ENCODE data around the gene GBF1. TPM values are rescaled to one million over a fixed set of nuclear protein-coding genes. Genes with fewer than 3 reads are reported as not detected.
A peak's percentile ranks its signal among the peaks of the same experiment; 100 is the strongest.

Gene GBF1
- total RNA-seq, 4 donors from 2014 or later = 31.4 to 64.2 (median 58.7) TPM

GRCh38 chr10:102227050-102227449, 18.3 kb upstream of the GBF1 start:
- ATAC-seq = peak; percentile 8 to 36
- DNase-seq = peak in 1 of 2 donors; percentile 69
- Histone ChIP-seq H3K4me3 (no peak overlapping the region), H3K27me3 (peaks cover 0 to 4% (median 0%) of the 10 kb centered on the region in 3 donors), H3K27ac (no peak overlapping the region), H3K36me3 (no peaks in the 10 kb centered on the region), H3K9me3 (no peaks in the 10 kb centered on the region), H3K4me1 (peaks cover 24 to 34% of the 10 kb centered on the region in 2 donors)
- intact Hi-C loops (cut with DNase I; ENCODE audit: low total_unique reads) (loop anchor here (2.0 kb wide), 1 partner anchor 58 kb away; no protein-coding TSS in a partner anchor), in situ Hi-C loops (cut with MboI; ENCODE audit: low sequenced_read_pairs in 4 of 4) (loop anchor here (5.0 to 10.0 kb wide), 2 partner anchors 62 to 120 kb away; no protein-coding TSS in a partner anchor)
- no peak for TF ChIP-seq CTCF (IDR thresholded peaks at IDR 0.05 in 4 of 5, conservative IDR thresholded peaks at IDR 0.05 in 1 of 5)
- no peak for TF ChIP-seq POLR2A (IDR thresholded peaks at IDR 0.05)

DNA sequence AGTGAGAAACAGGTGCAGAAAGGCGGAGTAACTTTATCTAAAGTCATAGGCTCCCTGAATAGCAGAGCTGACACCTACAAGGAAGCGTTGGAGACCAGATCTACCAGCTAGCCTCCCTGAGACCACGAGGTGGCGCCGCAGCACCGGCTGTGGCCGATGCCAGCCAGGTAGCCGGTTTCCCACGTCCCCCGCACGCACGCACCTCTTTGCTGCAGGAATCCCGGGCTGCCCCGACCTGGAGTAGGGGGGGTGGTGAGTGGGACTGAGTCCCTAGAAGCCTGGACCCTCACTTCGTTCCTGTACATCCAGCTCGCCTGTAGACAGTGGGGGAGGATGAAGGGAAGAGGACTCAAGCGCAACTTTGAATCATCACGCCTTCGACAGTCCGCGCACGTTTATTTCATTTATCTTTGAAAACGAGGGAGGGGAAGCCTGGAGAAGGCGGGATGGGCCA, 15.5 kb upstream of the GBF1 start:
- intact Hi-C loops (cut with DNase I; ENCODE audit: low total_unique reads) (loop anchor here (1.0 kb wide), 3 partner anchors 117 to 164 kb away; no protein-coding TSS in a partner anchor), in situ Hi-C loops (cut with MboI; ENCODE audit: low sequenced_read_pairs in 4 of 4) (loop anchor here (5.0 to 10.0 kb wide), 2 partner anchors 65 to 117 kb away; no protein-coding TSS in a partner anchor)
- H3K27ac ChIP-seq = peak overlapping the region; percentile 62 to 72 (median 70)
- ATAC-seq = peak; percentile 55 to 64
- H3K27me3 ChIP-seq = peaks cover 0 to 4% (median 0%) of the 10 kb centered on the region in 3 donors
- TF ChIP-seq CTCF (IDR thresholded peaks at IDR 0.05 in 4 of 5, conservative IDR thresholded peaks at IDR 0.05 in 1 of 5) (peak; percentile 97 to 99 (median 97)), POLR2A (IDR thresholded peaks at IDR 0.05) (no peak)
- H3K9me3 ChIP-seq = no peaks in the 10 kb centered on the region
- peak; percentile 61 to 81 for DNase-seq
- no peaks in the 10 kb centered on the region for H3K36me3 ChIP-seq
- peaks cover 36 to 42% of the 10 kb centered on the region in 2 donors for H3K4me1 ChIP-seq
- peak overlapping the region; percentile 41 to 58 (median 52) for H3K4me3 ChIP-seq

DNA sequence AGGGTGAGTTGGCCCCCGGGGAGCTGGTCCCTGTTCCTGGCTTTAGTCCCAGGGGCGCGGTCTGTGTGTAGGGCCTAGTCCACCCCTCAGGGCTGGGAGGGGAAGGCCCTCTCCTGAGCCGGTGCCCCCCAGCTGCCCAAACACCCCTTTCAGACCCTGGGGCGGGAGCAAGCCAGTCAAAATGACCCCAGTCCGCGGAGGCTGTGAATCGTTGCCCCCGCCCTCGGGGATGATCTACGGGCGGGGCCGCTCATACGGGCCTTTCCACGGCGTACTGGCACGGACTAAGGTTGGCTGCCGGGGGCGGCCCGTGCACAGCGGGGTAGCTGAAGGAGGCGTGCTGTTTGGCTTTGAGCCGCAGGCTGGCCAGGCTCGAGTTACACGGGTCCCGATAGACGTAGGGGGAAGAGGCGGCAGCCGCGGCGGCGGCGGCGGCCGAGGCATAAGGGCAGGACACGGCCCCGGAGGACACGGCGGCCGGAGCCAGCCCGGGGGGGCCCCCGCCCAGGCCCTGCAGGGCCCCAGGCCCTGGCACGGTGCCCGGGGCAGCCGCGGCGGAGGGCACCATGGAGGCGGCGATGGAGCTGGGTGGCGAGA, 15.0 kb upstream of the GBF1 start:
- intact Hi-C loops (cut with DNase I; ENCODE audit: low total_unique reads) = loop anchor here (1.0 kb wide), 1 partner anchor 122 kb away; no protein-coding TSS in a partner anchor
- H3K27ac ChIP-seq = peak overlapping the region; percentile 62 to 72 (median 70)
- DNase-seq = peak; percentile 22 to 81

GRCh38 chr10:102230861-102231356, 14.4 kb upstream of the GBF1 start:
- TF ChIP-seq CTCF (IDR thresholded peaks at IDR 0.05 in 4 of 5, conservative IDR thresholded peaks at IDR 0.05 in 1 of 5) (no peak), POLR2A (IDR thresholded peaks at IDR 0.05) (no peak)
- Histone ChIP-seq H3K27me3 (peaks cover 0 to 4% (median 0%) of the 10 kb centered on the region in 3 donors), H3K4me1 (peaks cover 36 to 45% of the 10 kb centered on the region in 2 donors), H3K27ac (peak overlapping the region; percentile 62 to 72 (median 70)), H3K9me3 (no peaks in the 10 kb centered on the region), H3K36me3 (no peaks in the 10 kb centered on the region), H3K4me3 (peak overlapping the region; percentile 41 to 58 (median 52))
- intact Hi-C loops (cut with DNase I; ENCODE audit: low total_unique reads) = loop anchor here (1.0 kb wide), 1 partner anchor 121 kb away; no protein-coding TSS in a partner anchor
- DNase-seq = no peak
- no peak for ATAC-seq
- in situ Hi-C loops (cut with MboI; ENCODE audit: low sequenced_read_pairs in 4 of 4) = no loop called here

More for the DNA sequence above, 15.0 kb upstream of the GBF1 start:
- Histone ChIP-seq H3K36me3 (no peaks in the 10 kb centered on the region), H3K9me3 (no peaks in the 10 kb centered on the region), H3K27me3 (peaks cover 0 to 4% (median 0%) of the 10 kb centered on the region in 3 donors), H3K4me3 (peak overlapping the region; percentile 41 to 58 (median 52)), H3K4me1 (peaks cover 36 to 46% of the 10 kb centered on the region in 2 donors)
- in situ Hi-C loops (cut with MboI; ENCODE audit: low sequenced_read_pairs in 4 of 4) = no loop called here
- TF ChIP-seq POLR2A (IDR thresholded peaks at IDR 0.05) = no peak
- TF ChIP-seq CTCF (IDR thresholded peaks at IDR 0.05 in 4 of 5, conservative IDR thresholded peaks at IDR 0.05 in 1 of 5) = no peak
- ATAC-seq = peak; percentile 45 to 58

All from gastrocnemius medialis (tissue), 4 donors.